ENCODE results near the gene IL1RAPL1.
"Not testable (repeated sequence)": the region's sequence is repeated elsewhere in the genome, so short reads cannot be mapped to it uniquely, and the experiment has no call there.

The IL1RAPL1 gene

GRCh38 chrX:28997706-28998463 lies 410.6 kb downstream of the IL1RAPL1 start:
- no peak for DNase-seq

- no peak for DNase-seq
Observed at GRCh38 chrX:28998609-28999135, 411.4 kb downstream of the IL1RAPL1 start.

- DNase-seq, result no peak
Observed at GRCh38 chrX:29012867-29013266, 425.6 kb downstream of the IL1RAPL1 start.

DNA sequence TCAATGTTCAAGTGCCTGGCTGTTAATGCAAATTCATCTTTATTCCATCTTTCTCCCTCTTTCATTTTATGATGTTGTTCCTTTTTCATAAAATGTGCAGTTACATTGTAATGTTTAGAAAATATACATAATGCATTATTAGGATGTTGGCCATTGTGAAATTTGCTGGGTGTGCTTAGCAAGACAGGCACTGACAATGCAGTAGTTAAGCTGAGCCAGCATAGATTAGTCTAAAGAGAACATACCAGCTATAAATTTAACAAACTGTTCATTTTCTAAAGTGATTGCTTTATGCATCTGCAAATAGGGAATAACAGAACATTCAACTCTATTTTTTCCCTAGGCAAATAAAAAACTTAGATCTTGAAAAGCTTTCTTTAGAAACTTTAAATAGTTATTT lies 436.0 kb downstream of the IL1RAPL1 start:
- DNase-seq, result no peak

- DNase-seq, result no peak
Observed at GRCh38 chrX:29024871-29025270, 437.6 kb downstream of the IL1RAPL1 start.

DNA sequence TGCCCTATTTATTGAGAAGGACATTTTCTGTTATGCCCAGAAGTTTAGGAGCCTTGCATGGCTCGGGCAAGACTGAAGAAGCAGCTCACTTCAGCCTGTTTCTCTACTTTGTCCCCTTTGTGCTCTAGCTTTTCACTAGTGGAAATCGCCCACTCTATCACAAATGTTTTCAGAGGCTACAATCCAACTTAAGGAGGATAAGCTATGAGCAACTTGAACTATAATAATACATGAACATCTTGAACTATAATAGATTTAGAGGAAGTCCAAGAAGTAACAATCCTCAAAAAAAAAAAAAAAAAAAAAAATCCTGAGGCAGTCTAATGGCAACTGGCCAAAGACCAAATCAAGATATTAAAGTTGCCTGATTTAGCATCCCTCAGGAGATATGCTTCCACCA lies 452.3 kb downstream of the IL1RAPL1 start:
- no peak for DNase-seq

GRCh38 chrX:29040160-29040559 lies 452.9 kb downstream of the IL1RAPL1 start:
- no peak for DNase-seq

DNA sequence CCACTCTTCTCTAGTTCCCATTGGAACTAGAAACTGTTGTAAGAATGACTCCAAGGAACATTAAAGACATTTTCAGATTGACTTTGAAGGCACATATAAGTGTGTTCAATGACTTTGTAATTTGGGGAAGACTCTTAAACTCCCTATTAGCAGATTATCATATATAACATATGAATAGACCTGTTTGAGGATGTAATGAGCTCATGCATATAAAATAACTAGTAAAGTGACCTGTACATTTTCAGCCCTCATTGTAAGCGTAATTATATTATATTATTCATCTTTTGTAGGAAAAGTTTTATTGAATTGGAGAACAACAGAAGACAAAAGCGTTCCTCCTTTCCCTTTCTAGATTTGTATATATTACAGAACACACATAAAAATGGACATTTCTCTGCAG lies 455.1 kb downstream of the IL1RAPL1 start:
- DNase-seq, result no peak

DNA sequence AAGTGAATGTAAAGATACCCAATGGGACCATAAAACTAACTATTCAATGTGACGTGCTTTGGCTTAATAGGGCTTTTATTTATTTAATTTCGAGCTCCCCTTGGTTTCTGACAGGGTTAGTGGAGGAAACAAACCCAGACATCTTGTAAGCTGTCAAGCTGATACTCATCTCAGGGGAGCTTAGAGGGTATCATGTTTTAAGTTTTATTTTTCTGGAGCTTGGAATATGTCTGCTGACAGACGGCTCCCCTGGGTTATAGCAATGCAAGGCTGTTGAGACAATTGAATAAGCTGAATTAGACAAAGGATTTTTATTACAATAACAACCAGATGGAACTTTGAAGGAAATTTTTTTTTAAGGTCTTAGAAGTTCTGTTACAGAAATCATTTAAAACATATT lies 456.5 kb downstream of the IL1RAPL1 start:
- no peak for DNase-seq

DNA sequence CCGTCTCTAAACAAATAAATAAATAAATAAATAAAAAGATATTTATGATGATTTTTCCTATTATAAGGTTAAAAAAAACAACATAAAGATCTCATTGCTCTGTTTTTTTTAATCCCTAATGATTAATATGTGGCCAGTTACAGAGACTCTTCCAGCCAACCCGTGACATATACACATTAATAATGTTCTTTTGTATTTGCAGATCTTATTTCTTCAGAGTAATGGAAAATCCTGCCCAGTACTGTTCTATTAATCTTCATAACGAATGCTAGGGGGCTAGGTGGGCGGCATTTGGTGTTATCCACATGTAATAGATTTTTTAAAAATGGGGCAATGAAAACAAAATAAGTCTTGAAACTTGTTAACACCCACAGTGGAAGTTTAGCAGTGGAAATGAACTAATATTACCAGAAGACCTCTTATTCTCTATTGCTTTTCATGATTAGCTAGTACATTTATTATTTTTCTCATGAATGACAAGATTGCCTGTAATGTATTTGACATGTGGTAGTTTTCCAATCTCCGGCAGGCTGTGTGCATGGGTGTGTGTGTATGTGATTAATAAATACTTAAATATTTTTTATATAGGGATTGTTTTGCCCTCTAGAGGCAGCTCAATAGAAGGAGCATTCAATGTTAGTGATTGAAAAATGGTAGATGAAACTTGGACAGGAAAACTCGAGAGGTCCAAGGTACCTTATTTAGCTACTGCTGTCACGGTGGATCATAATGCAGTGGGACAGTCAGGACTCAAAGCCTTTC lies 457.4 kb downstream of the IL1RAPL1 start:
- DNase-seq, result no peak

GRCh38 chrX:29065477-29065876 lies 478.2 kb downstream of the IL1RAPL1 start:
- no peak for DNase-seq

DNA sequence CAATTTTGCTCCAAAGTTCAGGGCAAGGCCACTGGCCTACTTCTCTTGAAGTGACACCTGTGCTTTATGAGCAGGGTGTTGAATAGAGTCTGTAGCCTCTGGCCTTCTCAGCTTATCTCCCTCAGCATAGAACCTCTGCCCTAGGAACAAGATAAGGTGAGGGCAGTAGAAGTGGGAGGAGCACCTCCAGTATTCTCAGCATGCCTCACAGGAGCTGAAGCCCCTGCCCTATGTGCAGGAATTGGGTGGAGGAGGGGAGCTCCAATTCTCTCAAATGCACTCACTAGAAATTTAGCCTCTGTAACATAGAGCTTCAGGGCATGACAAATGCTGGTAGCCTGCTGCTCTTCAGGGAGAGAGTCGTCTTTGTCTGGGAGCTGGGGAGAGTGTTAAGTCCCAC lies 479.3 kb downstream of the IL1RAPL1 start:
- DNase-seq, result no peak

DNA sequence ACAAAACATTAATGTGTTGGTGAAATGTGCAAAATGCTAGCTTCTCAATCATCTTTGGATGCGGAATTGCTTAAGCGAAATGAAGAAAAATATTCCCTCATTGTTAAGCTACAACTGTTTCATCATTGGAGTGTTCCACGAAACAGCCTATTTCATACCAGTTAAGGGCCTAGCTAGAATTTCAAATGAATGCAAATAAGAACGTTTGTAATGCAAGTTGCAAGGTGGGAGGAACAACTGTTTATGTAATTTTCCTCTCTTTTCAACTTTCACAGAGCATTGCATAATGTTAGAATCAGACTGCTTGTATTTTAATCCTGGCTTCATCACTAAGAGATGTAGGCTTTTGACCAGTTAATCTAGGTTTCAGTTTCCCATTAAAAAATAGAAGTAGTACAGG lies 480.1 kb downstream of the IL1RAPL1 start:
- DNase-seq, result no peak

DNA sequence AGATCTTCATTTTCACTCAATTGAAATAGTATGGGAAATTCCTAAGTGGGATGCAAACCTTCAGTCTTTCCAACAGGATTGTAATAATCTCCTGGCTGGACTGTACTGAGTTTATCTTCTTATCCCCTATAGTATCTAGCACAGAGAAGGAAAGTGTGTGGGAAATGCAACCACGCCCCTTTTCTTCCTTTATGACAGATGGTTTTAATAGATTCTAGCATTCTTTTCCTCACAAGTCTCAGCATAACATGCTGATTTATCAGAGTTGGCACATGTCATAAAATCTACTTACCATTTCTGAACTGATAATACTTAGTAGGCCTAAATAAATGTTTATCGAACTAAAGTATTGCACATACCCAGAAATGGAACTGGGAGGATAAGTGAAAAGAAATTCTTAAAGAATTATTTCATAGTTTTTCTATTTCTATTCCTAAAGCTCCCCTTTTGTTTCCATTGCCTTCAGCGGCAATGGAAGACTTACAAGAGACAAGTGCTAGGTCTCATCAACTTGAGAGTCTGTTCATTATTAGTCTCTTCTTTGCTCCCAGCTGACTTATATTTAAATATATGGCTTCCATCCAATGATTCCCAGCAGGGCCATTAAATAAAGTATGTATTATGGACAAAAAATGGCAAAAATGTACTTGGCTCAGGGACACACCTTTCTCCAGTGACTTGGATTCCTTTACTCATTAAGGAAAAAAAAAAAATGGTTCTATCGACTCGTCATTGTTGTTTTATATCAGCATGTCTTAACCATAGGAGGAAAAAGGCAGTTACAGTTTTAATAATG lies 484.5 kb downstream of the IL1RAPL1 start:
- no peak for DNase-seq

DNA sequence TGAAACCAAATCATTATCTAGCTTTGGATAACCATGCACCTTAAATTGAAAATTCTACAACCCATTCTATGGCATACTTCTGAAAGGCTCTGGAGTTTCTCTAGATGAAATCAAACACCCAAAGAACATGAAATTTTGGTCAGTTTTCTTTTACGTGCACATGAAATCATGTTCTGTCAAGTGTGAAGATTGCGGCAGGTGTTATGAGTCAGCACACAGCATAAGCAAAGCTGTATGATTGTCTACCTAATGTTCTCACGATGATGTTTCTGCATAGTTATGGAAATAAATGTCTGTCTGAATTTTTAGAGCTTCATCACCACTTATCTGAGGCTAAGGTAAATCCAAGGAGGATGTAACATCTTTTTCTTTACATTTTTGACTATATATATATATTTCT lies 495.3 kb downstream of the IL1RAPL1 start:
- DNase-seq, result no peak

GRCh38 chrX:29083823-29084222 lies 496.6 kb downstream of the IL1RAPL1 start:
- no peak for DNase-seq

- DNase-seq, result no peak
Observed at GRCh38 chrX:29090811-29091210, 503.6 kb downstream of the IL1RAPL1 start.

GRCh38 chrX:29107231-29107630 lies 520.0 kb downstream of the IL1RAPL1 start:
- no peak for DNase-seq

DNA sequence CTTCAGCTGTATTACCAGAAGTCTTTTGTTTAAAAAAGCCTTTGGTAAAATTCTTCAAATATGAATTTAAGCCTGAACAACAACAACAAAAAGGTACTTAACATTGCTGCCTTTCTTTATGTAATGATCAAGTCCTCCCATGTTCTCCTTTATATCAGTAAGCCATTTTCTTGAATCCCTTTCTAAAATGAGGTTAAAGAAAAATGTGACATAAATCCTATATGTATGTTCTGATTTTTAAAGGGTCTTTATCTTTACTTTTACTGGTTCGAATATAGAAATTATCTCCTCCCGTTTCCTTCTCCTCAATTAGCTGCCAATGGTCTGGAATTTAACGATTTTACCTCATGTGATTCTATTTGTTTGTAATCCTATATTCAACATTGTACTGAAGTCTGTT lies 522.8 kb downstream of the IL1RAPL1 start:
- no peak for DNase-seq

- no peak for DNase-seq
Observed at GRCh38 chrX:29113221-29113620, 526.0 kb downstream of the IL1RAPL1 start.

- not testable (repeated sequence) for DNase-seq
Observed at GRCh38 chrX:29122817-29123216, 535.6 kb downstream of the IL1RAPL1 start.

DNA sequence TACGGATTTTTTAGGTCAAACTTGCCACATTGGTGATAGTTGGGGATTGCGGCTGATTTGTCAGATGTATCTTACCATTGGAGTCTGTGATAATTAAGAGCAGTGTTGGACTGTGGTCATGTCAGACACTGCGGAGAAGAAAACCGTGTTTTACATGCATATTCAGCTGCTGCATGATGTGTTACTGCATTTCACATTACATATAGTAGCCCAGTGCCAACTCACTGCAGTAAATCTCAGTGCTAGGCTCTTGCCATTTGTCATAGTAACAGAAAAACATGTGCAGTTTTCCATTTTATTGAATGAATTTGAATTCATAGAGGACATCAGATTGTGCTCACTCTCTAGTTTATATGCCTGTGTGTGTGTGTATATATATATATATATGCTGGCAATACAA lies 543.7 kb downstream of the IL1RAPL1 start:
- no peak for DNase-seq

- DNase-seq, result no peak
Observed at GRCh38 chrX:29136904-29137303, 549.7 kb downstream of the IL1RAPL1 start.
